K562 (cell line): ENCODE results near the gene SPON1. TPM values are rescaled to one million over a fixed set of nuclear protein-coding genes. Genes with fewer than 3 reads are reported as not detected.

Experiments used
- CSDE1 ChIP-seq, 2 experiments: fragments of 450-650 bp; IDR thresholded peaks; 2 replicates each; pipeline ENCODE4 v1.6.1; 2016; ENCODE audit warnings: mild to moderate bottlenecking in 1 of 2
- MXI1 ChIP-seq: IDR thresholded peaks from 2 replicates; pipeline ENCODE4 v1.6.1; 2011; ENCODE audit warnings: low read depth, mild to moderate bottlenecking, improper control_type of control experiment, low read length
- PRPF4 ChIP-seq: fragments of 200-400 bp; formaldehyde crosslinking; IDR thresholded peaks from one replicate; pipeline ENCODE4 v1.6.1; 2017; ENCODE audit warnings: low read length, low read depth, mild to moderate bottlenecking; ENCODE audit not compliant: insufficient read depth, poor library complexity, severe bottlenecking
- RBBP5 ChIP-seq: fragments of 200-600 bp; sonication (generic); IDR thresholded peaks from 2 replicates; pipeline ENCODE4 v1.6.1; 2012; ENCODE audit warnings: borderline replicate concordance, mild to moderate bottlenecking, low read length, control low read depth, inconsistent platforms; ENCODE audit not compliant: insufficient read depth, poor library complexity, severe bottlenecking
- polyA plus RNA-seq, 8 experiments: library from polyadenylated mRNA; depleted of rRNA in 4 of 8; stranded (reverse) in 5 of 8; unstranded in 3 of 8; fragments of >200 nt; fragmentation: Nextera tagmentation in 2 of 8; fragmentation: Illumina TruSeq in 1 of 8; extraction: Ambion mirVana in 2 of 8; extraction: Trizol in 1 of 8; gene quantifications; 2 replicates each; pipeline versions ENCODE4 v1.2.1 to v1.2.3, GENCODE V29; 2011 to 2014; ENCODE audit warnings: inconsistent platforms in 1 of 8, missing spikeins in 1 of 8
- total RNA-seq, 7 experiments: library from RNA; depleted of rRNA in 6 of 7; stranded (reverse); fragments of >200 nt in 6 of 7; fragmentation: Illumina TruSeq in 2 of 7; extraction: Trizol in 2 of 7; gene quantifications; 2 replicates each; pipeline versions ENCODE4 v1.2.1 to v1.2.3, GENCODE V29; 2011 to 2021; ENCODE audit warnings: low replicate concordance in 1 of 7
- TF ChIP-seq, protein P1 (sequence below): fragments of 250-450 bp; sonication (Bioruptor Pico); IDR thresholded peaks from 2 replicates; pipeline ENCODE4 v1.5.0; 2021; ENCODE audit warnings: mild to moderate bottlenecking, moderate library complexity
- TF ChIP-seq, protein P2 (sequence below): sonication (generic); formaldehyde crosslinking; IDR thresholded peaks from 2 replicates; pipeline ENCODE4 v1.9.0; 2022; ENCODE audit warnings: mild to moderate bottlenecking, missing genetic modification reagents
- TF ChIP-seq, protein P3 (sequence below): fragments of 250-450 bp; sonication (Bioruptor Pico); IDR thresholded peaks from 2 replicates; pipeline ENCODE4 v1.5.0; 2021; ENCODE audit warnings: mild to moderate bottlenecking, borderline replicate concordance

Gene SPON1
- total and polyA plus RNA-seq, 9 of the 15 experiments (the other 6 are each of a cell fraction or from before 2014, with no cell fraction given), result 0.04 to 0.06 TPM; not detected in 7

DNA sequence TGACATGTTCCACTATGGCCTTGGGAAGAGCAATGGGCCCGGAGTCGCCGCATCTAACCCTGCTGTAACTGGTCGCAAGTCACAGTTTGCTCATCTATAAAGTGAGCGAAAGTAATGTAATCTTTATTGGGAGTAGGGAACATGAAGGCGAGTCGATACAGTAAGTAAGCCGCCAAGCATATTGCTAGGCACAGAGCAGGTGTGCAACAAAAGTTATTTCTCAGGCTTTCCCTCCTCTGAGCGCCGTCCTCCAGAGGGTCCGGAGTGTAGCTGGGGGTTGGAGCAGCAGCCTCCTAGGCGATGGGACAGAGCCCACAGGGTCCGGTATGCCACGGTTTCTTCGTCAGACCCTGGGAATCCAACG, 343 bp upstream of the SPON1 start (continued):
- TF ChIP-seq RBBP5, result no peak
- TF ChIP-seq, protein P1, sequence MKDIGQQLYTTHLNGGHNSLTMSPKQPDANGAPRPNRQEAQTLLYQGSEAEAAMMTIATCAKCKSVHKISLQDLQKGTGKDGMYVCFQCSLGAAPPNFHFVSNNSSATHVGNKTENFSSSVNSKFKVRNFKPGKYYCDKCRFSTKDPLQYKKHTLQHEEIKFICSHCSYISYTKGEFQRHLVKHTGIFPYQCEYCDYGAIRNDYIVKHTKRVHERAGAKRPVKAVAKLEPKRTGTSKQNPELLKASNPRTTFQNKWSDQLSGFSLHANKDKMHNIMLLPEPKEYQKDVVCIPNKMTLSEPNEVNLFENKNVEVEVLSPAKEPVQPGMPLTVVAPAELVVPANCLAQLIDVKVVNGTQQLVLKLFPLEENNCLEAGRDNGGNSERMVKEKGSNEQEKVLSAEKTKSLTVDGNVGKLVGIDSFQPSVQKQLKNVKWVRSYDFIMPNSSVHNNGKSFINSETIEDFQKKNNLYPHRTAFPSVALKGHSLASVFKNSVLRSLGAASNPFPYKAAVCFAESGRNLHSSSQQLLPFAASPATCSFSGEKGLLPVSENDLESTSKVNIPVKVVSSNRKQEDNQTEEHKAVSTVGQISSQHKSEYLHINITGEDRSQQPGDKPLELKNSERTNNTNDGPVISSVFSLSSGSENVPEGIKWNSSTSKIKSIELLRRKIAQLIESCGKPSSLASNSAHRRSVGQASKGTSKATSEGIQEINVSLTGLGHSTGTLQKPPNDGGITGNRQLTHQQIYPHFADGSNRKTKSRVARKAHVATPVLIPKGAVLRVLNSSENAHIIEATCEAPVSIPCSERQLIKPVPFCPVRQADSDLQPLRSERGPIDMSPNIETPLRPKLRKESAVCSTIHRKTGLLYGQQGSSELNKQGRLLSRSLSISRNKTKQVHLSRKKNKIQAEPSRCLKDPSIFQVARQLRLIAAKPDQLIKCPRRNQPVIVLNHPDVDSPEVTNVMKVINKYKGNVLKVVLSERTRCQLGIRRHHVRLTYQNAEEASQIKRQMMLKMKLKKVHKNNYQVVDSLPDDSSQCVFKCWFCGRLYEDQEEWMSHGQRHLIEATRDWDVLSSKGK (CRISPR knock-in tag), result no peak
- no peak for TF ChIP-seq PRPF4
- TF ChIP-seq, protein P2, sequence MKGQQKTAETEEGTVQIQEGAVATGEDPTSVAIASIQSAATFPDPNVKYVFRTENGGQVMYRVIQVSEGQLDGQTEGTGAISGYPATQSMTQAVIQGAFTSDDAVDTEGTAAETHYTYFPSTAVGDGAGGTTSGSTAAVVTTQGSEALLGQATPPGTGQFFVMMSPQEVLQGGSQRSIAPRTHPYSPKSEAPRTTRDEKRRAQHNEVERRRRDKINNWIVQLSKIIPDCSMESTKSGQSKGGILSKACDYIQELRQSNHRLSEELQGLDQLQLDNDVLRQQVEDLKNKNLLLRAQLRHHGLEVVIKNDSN (CRISPR knock-in tag), result no peak
- TF ChIP-seq, protein P3, sequence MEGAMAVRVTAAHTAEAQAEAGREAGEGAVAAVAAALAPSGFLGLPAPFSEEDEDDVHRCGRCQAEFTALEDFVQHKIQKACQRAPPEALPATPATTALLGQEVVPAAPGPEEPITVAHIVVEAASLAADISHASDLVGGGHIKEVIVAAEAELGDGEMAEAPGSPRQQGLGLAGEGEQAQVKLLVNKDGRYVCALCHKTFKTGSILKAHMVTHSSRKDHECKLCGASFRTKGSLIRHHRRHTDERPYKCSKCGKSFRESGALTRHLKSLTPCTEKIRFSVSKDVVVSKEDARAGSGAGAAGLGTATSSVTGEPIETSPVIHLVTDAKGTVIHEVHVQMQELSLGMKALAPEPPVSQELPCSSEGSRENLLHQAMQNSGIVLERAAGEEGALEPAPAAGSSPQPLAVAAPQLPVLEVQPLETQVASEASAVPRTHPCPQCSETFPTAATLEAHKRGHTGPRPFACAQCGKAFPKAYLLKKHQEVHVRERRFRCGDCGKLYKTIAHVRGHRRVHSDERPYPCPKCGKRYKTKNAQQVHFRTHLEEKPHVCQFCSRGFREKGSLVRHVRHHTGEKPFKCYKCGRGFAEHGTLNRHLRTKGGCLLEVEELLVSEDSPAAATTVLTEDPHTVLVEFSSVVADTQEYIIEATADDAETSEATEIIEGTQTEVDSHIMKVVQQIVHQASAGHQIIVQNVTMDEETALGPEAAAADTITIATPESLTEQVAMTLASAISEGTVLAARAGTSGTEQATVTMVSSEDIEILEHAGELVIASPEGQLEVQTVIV (CRISPR knock-in tag), result no peak
- TF ChIP-seq MXI1, result no peak
- no peak for TF ChIP-seq CSDE1 (IDR thresholded peaks at IDR 0.05)
- TF ChIP-seq, all 486 proteins: peak for 0
